H9 (cell line): ENCODE results near the gene PODXL2. TPM values are rescaled to one million over a fixed set of nuclear protein-coding genes. Genes with fewer than 3 reads are reported as not detected.
A peak's percentile ranks its signal among the peaks of the same experiment; 100 is the strongest.

Source experiments
- DNase-seq: peaks from one replicate; pipeline ENCODE4 v3.0.0-alpha.2; 2017
- H2AFZ ChIP-seq: one replicate; pipeline ENCODE4 v1.6.1; 2013; ENCODE audit warnings: mild to moderate bottlenecking, low read length, control low read depth, moderate library complexity
- H2AK5ac ChIP-seq: 2 replicates; pipeline ENCODE4 v1.6.1; 2013; ENCODE audit warnings: low read length, control low read depth, mixed read lengths; ENCODE audit not compliant: insufficient read length
- H2BK120ac ChIP-seq: one replicate; pipeline ENCODE4 v1.6.1; 2013; ENCODE audit warnings: low read depth, mild to moderate bottlenecking, low read length, control low read depth, inconsistent platforms; ENCODE audit not compliant: poor library complexity, severe bottlenecking
- H2BK12ac ChIP-seq: 2 replicates; pipeline ENCODE4 v1.6.1; 2013; ENCODE audit warnings: low read length, control low read depth, mixed read lengths, low read depth; ENCODE audit not compliant: insufficient read length
- H2BK15ac ChIP-seq: 2 replicates; pipeline ENCODE4 v1.6.1; 2013; ENCODE audit warnings: low read depth, low read length, control low read depth
- H2BK20ac ChIP-seq: one replicate; pipeline ENCODE4 v1.6.1; 2013; ENCODE audit warnings: low read depth, mild to moderate bottlenecking, low read length, control low read depth, inconsistent platforms; ENCODE audit not compliant: poor library complexity, severe bottlenecking
- H2BK5ac ChIP-seq: 2 replicates; pipeline ENCODE4 v1.6.1; 2013; ENCODE audit warnings: low read length, control low read depth, mixed read lengths; ENCODE audit not compliant: insufficient read length
- H3K14ac ChIP-seq: 2 replicates; pipeline ENCODE4 v1.6.1; 2013; ENCODE audit warnings: low read length, control low read depth; ENCODE audit not compliant: insufficient read depth
- H3K18ac ChIP-seq: 2 replicates; pipeline ENCODE4 v1.6.1; 2013; ENCODE audit warnings: low read depth, mild to moderate bottlenecking, mixed read lengths, low read length, control low read depth; ENCODE audit not compliant: insufficient read length
- H3K23ac ChIP-seq: 2 replicates; pipeline ENCODE4 v1.6.1; 2013; ENCODE audit warnings: low read length, control low read depth, mixed read lengths, low read depth; ENCODE audit not compliant: insufficient read length
- H3K23me2 ChIP-seq: 2 replicates; pipeline ENCODE4 v1.6.1; 2013; ENCODE audit warnings: low read depth, mild to moderate bottlenecking, mixed read lengths, low read length, control low read depth; ENCODE audit not compliant: insufficient read length, poor library complexity, severe bottlenecking
- H3K27ac ChIP-seq: 2 replicates; pipeline ENCODE4 v1.5.1; 2013; ENCODE audit warnings: low read length, control low read depth, mixed read lengths, low read depth; ENCODE audit not compliant: insufficient read length
- H3K27me3 ChIP-seq: 2 replicates; pipeline ENCODE4 v1.6.1; 2013; ENCODE audit warnings: low read length, control low read depth, inconsistent platforms; ENCODE audit not compliant: insufficient read depth
- H3K4ac ChIP-seq: 2 replicates; pipeline ENCODE4 v1.6.1; 2013; ENCODE audit warnings: low read depth, mild to moderate bottlenecking, control low read depth, inconsistent platforms, low read length, moderate library complexity
- H3K4me1 ChIP-seq: 2 replicates; pipeline ENCODE4 v1.6.1; 2013; ENCODE audit warnings: low read length, control low read depth, inconsistent platforms; ENCODE audit not compliant: insufficient read depth
- H3K4me2 ChIP-seq: 2 replicates; pipeline ENCODE4 v1.6.1; 2013; ENCODE audit warnings: low read length, control low read depth, mixed read lengths; ENCODE audit not compliant: insufficient read length, insufficient read depth
- H3K56ac ChIP-seq: 2 replicates; pipeline ENCODE4 v1.6.1; 2013; ENCODE audit warnings: low read depth, mild to moderate bottlenecking, mixed read lengths, low read length, control low read depth; ENCODE audit not compliant: insufficient read length
- H3K79me1 ChIP-seq: 2 replicates; pipeline ENCODE4 v1.6.1; 2013; ENCODE audit warnings: low read depth, mild to moderate bottlenecking, moderate library complexity, low read length, control low read depth, inconsistent platforms; ENCODE audit not compliant: insufficient read depth, poor library complexity, severe bottlenecking
- H3K79me2 ChIP-seq: 2 replicates; pipeline ENCODE4 v1.6.1; 2013; ENCODE audit warnings: low read length, control low read depth, inconsistent platforms; ENCODE audit not compliant: insufficient read depth
- H3K9ac ChIP-seq: 2 replicates; pipeline ENCODE4 v1.6.1; 2013; ENCODE audit warnings: low read length, control low read depth, mixed read lengths; ENCODE audit not compliant: insufficient read length; ENCODE audit errors: extremely low read depth
- H3K9me3 ChIP-seq: one replicate; pipeline ENCODE4 v1.6.1; 2013; ENCODE audit warnings: low read depth, low read length, inconsistent platforms; ENCODE audit not compliant: control insufficient read depth
- H3T11ph ChIP-seq: one replicate; pipeline ENCODE4 v1.6.1; 2013; ENCODE audit warnings: mild to moderate bottlenecking, low read length, control low read depth, inconsistent platforms
- H4K20me1 ChIP-seq: one replicate; pipeline ENCODE4 v1.6.1; 2013; ENCODE audit not compliant: control insufficient read depth, insufficient read length, insufficient read depth
- H4K5ac ChIP-seq: 2 replicates; pipeline ENCODE4 v1.6.1; 2013; ENCODE audit warnings: low read depth, mild to moderate bottlenecking, mixed read lengths, low read length, control low read depth; ENCODE audit not compliant: insufficient read length
- H4K8ac ChIP-seq: replicated peaks from 2 replicates; pipeline ENCODE4 v1.6.1; 2013; ENCODE audit warnings: low read length, control low read depth, mixed read lengths, low read depth; ENCODE audit not compliant: insufficient read length
- H4K91ac ChIP-seq: 2 replicates; pipeline ENCODE4 v1.6.1; 2013; ENCODE audit warnings: low read depth, mild to moderate bottlenecking, moderate library complexity, mixed read lengths, low read length, control low read depth; ENCODE audit not compliant: insufficient read length
- H3K27ac Mint-ChIP-seq, 3 experiments: 2 replicates in 2 of 3; 3 replicates in 1 of 3; pipeline ENCODE4 v1.8.0; 2020 to 2021; ENCODE audit warnings: mixed read lengths in 3 of 3, mild to moderate bottlenecking in 1 of 3, moderate library complexity in 1 of 3
- H3K27me3 Mint-ChIP-seq: 2 replicates; pipeline ENCODE4 v1.8.0; 2021; ENCODE audit warnings: low read depth, mild to moderate bottlenecking, moderate library complexity, mixed read lengths
- H3K36me3 Mint-ChIP-seq, 3 experiments: 2 replicates in 2 of 3; 3 replicates in 1 of 3; pipeline ENCODE4 v1.8.0; 2020 to 2021; ENCODE audit warnings: low read depth in 3 of 3, mixed read lengths in 3 of 3; ENCODE audit not compliant: insufficient read depth in 1 of 3
- H3K4me1 Mint-ChIP-seq, 2 experiments: 2 replicates each; pipeline ENCODE4 v1.8.0; 2020; ENCODE audit warnings: mixed read lengths in 2 of 2
- H3K4me3 Mint-ChIP-seq, 2 experiments: 2 replicates in 1 of 2; 3 replicates in 1 of 2; pipeline ENCODE4 v1.8.0; 2020 to 2021; ENCODE audit warnings: mild to moderate bottlenecking in 2 of 2, mixed read lengths in 2 of 2, moderate library complexity in 1 of 2
- H3K9me3 Mint-ChIP-seq, 2 experiments: 2 replicates in 1 of 2; 3 replicates in 1 of 2; pipeline ENCODE4 v1.8.0; 2020; ENCODE audit warnings: mild to moderate bottlenecking in 2 of 2, mixed read lengths in 2 of 2, moderate library complexity in 1 of 2
- WGBS: extraction: QIAGEN DNeasy Blood & Tissue Kit; methylation state at CpG from one replicate; pipeline ENCODE4 v1.1.7; 2013; ENCODE audit warnings: missing lambda C conversion rate, low lambda C conversion rate, mixed read lengths; ENCODE audit not compliant: insufficient read length; ENCODE audit errors: extremely low coverage; 5-methylcytosine and 5-hydroxymethylcytosine counted together
- total RNA-seq: library from RNA; stranded (reverse); gene quantifications from 2 replicates; pipeline ENCODE4 v1.2.1, GENCODE V29; 2021
- TF ChIP-seq, protein P1 (sequence below): fragments of 200-600 bp; sonication (generic); conservative IDR thresholded peaks from 3 replicates; pipeline ENCODE4 v1.8.0; 2021; ENCODE audit warnings: antibody characterized with exemption, mild to moderate bottlenecking

Gene PODXL2
- total RNA-seq, 1 experiment from 2014 or later = 24.6 TPM

- Histone ChIP-seq H2BK20ac (no peak overlapping the region), H3K79me2 (no peaks in the 10 kb centered on the region), H3K18ac (no peak overlapping the region), H4K20me1 (no peaks in the 10 kb centered on the region), H2BK120ac (no peak overlapping the region), H2AK5ac (no peak overlapping the region), H3K79me1 (no peaks in the 10 kb centered on the region), H3K23ac (no peak overlapping the region), H3K9me3 (no peaks in the 10 kb centered on the region), H3T11ph (no peak overlapping the region), H3K27ac (no peak overlapping the region), H3K4me1 (no peaks in the 10 kb centered on the region), H2AFZ (no peak overlapping the region), H3K14ac (no peak overlapping the region; the same call in 1 of the 2 replicates), H3K9ac (no peak overlapping the region), H3K4me2 (no peak overlapping the region), H3K4ac (no peak overlapping the region), H4K8ac (no peak overlapping the region), H3K27me3 (no peaks in the 10 kb centered on the region), H2BK12ac (no peak overlapping the region), H3K56ac (no peak overlapping the region), H4K91ac (no peak overlapping the region), H2BK5ac (no peak overlapping the region), H2BK15ac (no peak overlapping the region), H4K5ac (no peak overlapping the region), H3K23me2 (peaks cover 10% of the 10 kb centered on the region)
- H3K27me3 Mint-ChIP-seq = peaks cover 7% of the 10 kb centered on the region
- no peak for DNase-seq
- peak overlapping the region in 1 of 3 experiments; percentile 68; a peak in 1 of 7 replicates for H3K27ac Mint-ChIP-seq
- WGBS = no CpG with 5 or more reads among the region's 20 CpGs
- TF ChIP-seq, protein P1, sequence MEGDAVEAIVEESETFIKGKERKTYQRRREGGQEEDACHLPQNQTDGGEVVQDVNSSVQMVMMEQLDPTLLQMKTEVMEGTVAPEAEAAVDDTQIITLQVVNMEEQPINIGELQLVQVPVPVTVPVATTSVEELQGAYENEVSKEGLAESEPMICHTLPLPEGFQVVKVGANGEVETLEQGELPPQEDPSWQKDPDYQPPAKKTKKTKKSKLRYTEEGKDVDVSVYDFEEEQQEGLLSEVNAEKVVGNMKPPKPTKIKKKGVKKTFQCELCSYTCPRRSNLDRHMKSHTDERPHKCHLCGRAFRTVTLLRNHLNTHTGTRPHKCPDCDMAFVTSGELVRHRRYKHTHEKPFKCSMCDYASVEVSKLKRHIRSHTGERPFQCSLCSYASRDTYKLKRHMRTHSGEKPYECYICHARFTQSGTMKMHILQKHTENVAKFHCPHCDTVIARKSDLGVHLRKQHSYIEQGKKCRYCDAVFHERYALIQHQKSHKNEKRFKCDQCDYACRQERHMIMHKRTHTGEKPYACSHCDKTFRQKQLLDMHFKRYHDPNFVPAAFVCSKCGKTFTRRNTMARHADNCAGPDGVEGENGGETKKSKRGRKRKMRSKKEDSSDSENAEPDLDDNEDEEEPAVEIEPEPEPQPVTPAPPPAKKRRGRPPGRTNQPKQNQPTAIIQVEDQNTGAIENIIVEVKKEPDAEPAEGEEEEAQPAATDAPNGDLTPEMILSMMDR = no peak
- H3K4me3 Mint-ChIP-seq = peak overlapping the region; percentile 66 to 76; a peak in 4 of 5 replicates
- peaks cover 10 to 12% of the 10 kb centered on the region in 2 experiments for H3K4me1 Mint-ChIP-seq
- H3K9me3 Mint-ChIP-seq = no peaks in the 10 kb centered on the region
- H3K36me3 Mint-ChIP-seq = peaks cover 2 to 8% (median 5%) of the 10 kb centered on the region in 3 experiments
Observed at GRCh38 chr3:127670761-127671522, 42.0 kb downstream of the PODXL2 start.
